Mammary epithelial cell (primary cell): Measurements from ENCODE around the gene NT5C2.

ENCODE experiments used
- EZH2 ChIP-seq: IDR thresholded peaks from 2 replicates; pipeline ENCODE4 v1.6.1; 2012; ENCODE audit warnings: low read length, inconsistent platforms, borderline replicate concordance
- TF ChIP-seq, protein P1 (sequence below), 2 donors: IDR thresholded peaks in 1 of 2; conservative IDR thresholded peaks in 1 of 2; 2 replicates each; pipeline ENCODE4 v1.5.1; 2011 to 2012; ENCODE audit warnings: inconsistent platforms in 2 of 2, low read length in 2 of 2, mild to moderate bottlenecking in 2 of 2, control low read depth in 1 of 2, low read depth in 1 of 2; ENCODE audit not compliant: insufficient read depth in 1 of 2; ENCODE audit errors: extremely low read depth in 1 of 2

- TF ChIP-seq, protein P1, sequence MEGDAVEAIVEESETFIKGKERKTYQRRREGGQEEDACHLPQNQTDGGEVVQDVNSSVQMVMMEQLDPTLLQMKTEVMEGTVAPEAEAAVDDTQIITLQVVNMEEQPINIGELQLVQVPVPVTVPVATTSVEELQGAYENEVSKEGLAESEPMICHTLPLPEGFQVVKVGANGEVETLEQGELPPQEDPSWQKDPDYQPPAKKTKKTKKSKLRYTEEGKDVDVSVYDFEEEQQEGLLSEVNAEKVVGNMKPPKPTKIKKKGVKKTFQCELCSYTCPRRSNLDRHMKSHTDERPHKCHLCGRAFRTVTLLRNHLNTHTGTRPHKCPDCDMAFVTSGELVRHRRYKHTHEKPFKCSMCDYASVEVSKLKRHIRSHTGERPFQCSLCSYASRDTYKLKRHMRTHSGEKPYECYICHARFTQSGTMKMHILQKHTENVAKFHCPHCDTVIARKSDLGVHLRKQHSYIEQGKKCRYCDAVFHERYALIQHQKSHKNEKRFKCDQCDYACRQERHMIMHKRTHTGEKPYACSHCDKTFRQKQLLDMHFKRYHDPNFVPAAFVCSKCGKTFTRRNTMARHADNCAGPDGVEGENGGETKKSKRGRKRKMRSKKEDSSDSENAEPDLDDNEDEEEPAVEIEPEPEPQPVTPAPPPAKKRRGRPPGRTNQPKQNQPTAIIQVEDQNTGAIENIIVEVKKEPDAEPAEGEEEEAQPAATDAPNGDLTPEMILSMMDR (conservative IDR thresholded peaks at IDR 0.05 in 1 of 2, IDR thresholded peaks at IDR 0.05 in 1 of 2; ENCODE audit: extremely low read depth in 1 of 2, insufficient read depth in 1 of 2, low read depth in 1 of 2, low read length in 2 of 2), result no peak
- no peak for TF ChIP-seq EZH2
Observed at GRCh38 chr10:103054621-103055020, 138.5 kb downstream of the NT5C2 start.
